Fibroblast of upper back skin (primary cell): ENCODE results near the gene FGFR4.

Experiments used
- DNase-seq: peaks from one replicate; pipeline ENCODE4 v3.0.0-alpha.2; 2013

FGFR4 gene

GRCh38 chr5:177085985-177086653 lies 596 bp upstream of the FGFR4 start:
- DNase-seq = no peak

- DNase-seq = no peak
These were observed 787 bp downstream of the FGFR4 start for GRCh38 chr5:177087398-177088005.

GRCh38 chr5:177089127-177089526 lies 2.4 kb downstream of the FGFR4 start:
- DNase-seq = no peak

- DNase-seq = no peak
These were observed 3.3 kb downstream of the FGFR4 start for GRCh38 chr5:177089825-177090641.

- no peak for DNase-seq
These were observed 4.1 kb downstream of the FGFR4 start for GRCh38 chr5:177090813-177091212.

- no peak for DNase-seq
These were observed 4.5 kb downstream of the FGFR4 start for GRCh38 chr5:177091232-177091631.

- DNase-seq = no peak
These were observed 5.7 kb downstream of the FGFR4 start for GRCh38 chr5:177092178-177093081.

GRCh38 chr5:177093082-177093712 lies 6.5 kb downstream of the FGFR4 start:
- no peak for DNase-seq

GRCh38 chr5:177093803-177094202 lies 7.1 kb downstream of the FGFR4 start:
- DNase-seq = no peak

- peak; percentile 82 for DNase-seq
These were observed 7.7 kb downstream of the FGFR4 start for GRCh38 chr5:177094224-177095087.

- DNase-seq = no peak
These were observed 8.5 kb downstream of the FGFR4 start for GRCh38 chr5:177095088-177095669.

GRCh38 chr5:177096162-177097015 lies 9.7 kb downstream of the FGFR4 start:
- DNase-seq = no peak

- DNase-seq = no peak
These were observed 10.6 kb downstream of the FGFR4 start for GRCh38 chr5:177097016-177097985.

- DNase-seq = no peak
These were observed 11.4 kb downstream of the FGFR4 start for GRCh38 chr5:177098120-177098469.

GRCh38 chr5:177098470-177099141 lies 11.9 kb downstream of the FGFR4 start:
- DNase-seq = no peak

GRCh38 chr5:177099422-177100093 lies 12.8 kb downstream of the FGFR4 start:
- DNase-seq = no peak

GRCh38 chr5:177100714-177101121 lies 14.0 kb downstream of the FGFR4 start:
- DNase-seq = peak; percentile 14
